Esophagus (tissue), 2 donors: Measurements from ENCODE around the gene RASL11B. TPM values are rescaled to one million over a fixed set of nuclear protein-coding genes. Genes with fewer than 3 reads are reported as not detected.

Experiments
- H3K27ac ChIP-seq, 2 donors: one replicate each; pipeline ENCODE4 v1.5.1; 2013; ENCODE audit warnings: low read depth in 2 of 2, mild to moderate bottlenecking in 2 of 2, inconsistent platforms in 1 of 2, low read length in 1 of 2, moderate library complexity in 1 of 2
- H3K27me3 ChIP-seq, 2 donors: one replicate each; pipeline ENCODE4 v1.6.1; 2013; ENCODE audit warnings: low read length in 2 of 2, control low read depth in 1 of 2, mild to moderate bottlenecking in 1 of 2; ENCODE audit not compliant: insufficient read depth in 2 of 2, control insufficient read depth in 1 of 2
- H3K36me3 ChIP-seq, 2 donors: one replicate each; pipeline ENCODE4 v1.6.1; 2013; ENCODE audit warnings: low read length in 1 of 2; ENCODE audit not compliant: control insufficient read depth in 2 of 2, insufficient read depth in 2 of 2
- H3K4me1 ChIP-seq, 2 donors: one replicate each; pipeline ENCODE4 v1.6.1; 2013; ENCODE audit warnings: low read length in 1 of 2; ENCODE audit not compliant: control insufficient read depth in 2 of 2, insufficient read depth in 2 of 2
- H3K4me3 ChIP-seq, 2 donors: one replicate each; pipeline ENCODE4 v1.5.1; 2013; ENCODE audit warnings: low read length in 2 of 2, mild to moderate bottlenecking in 2 of 2, low read depth in 1 of 2, moderate library complexity in 1 of 2
- H3K9me3 ChIP-seq, 2 donors: one replicate each; pipeline ENCODE4 v1.6.1; 2013; ENCODE audit warnings: mild to moderate bottlenecking in 2 of 2, low read depth in 1 of 2, low read length in 1 of 2, moderate library complexity in 1 of 2; ENCODE audit not compliant: control insufficient read depth in 2 of 2, insufficient read depth in 1 of 2
- WGBS, 2 donors: extraction: QIAGEN DNeasy Blood & Tissue Kit; methylation state at CpG; one replicate each; pipeline ENCODE4 v1.1.7; 2013; 5-methylcytosine and 5-hydroxymethylcytosine counted together
- polyA plus RNA-seq, 2 donors: library from polyadenylated mRNA; stranded (reverse); fragments of 200-250 nt; gene quantifications; one replicate each; pipeline ENCODE4 v1.2.3, GENCODE V29; 2013
- donor health status: healthy with polysubstance abuse.
- donor health status: Bipolar disorder and iron deficiency.

Gene RASL11B
- polyA plus RNA-seq, 2 donors, result 0.39 TPM

- H3K27me3 ChIP-seq, result no peaks in the 10 kb centered on the region
- H3K9me3 ChIP-seq, result no peaks in the 10 kb centered on the region
- no peak overlapping the region for H3K4me3 ChIP-seq
- no peaks in the 10 kb centered on the region for H3K36me3 ChIP-seq
- no peak overlapping the region for H3K27ac ChIP-seq
- 91 to 100% methylated on average over 1 of the region's 1 CpG for WGBS, 2 donors
- no peaks in the 10 kb centered on the region for H3K4me1 ChIP-seq
Measured at GRCh38 chr4:52880994-52881393, 18.9 kb downstream of the RASL11B start.

GRCh38 chr4:52883183-52883621, 21.1 kb downstream of the RASL11B start:
- no peak overlapping the region for H3K27ac ChIP-seq
- H3K4me1 ChIP-seq, result no peaks in the 10 kb centered on the region
- H3K36me3 ChIP-seq, result no peaks in the 10 kb centered on the region
- H3K9me3 ChIP-seq, result no peaks in the 10 kb centered on the region
- H3K27me3 ChIP-seq, result no peaks in the 10 kb centered on the region
- WGBS, 2 donors, result 81 to 82% methylated on average over 4 of the region's 4 CpGs
- no peak overlapping the region for H3K4me3 ChIP-seq

DNA sequence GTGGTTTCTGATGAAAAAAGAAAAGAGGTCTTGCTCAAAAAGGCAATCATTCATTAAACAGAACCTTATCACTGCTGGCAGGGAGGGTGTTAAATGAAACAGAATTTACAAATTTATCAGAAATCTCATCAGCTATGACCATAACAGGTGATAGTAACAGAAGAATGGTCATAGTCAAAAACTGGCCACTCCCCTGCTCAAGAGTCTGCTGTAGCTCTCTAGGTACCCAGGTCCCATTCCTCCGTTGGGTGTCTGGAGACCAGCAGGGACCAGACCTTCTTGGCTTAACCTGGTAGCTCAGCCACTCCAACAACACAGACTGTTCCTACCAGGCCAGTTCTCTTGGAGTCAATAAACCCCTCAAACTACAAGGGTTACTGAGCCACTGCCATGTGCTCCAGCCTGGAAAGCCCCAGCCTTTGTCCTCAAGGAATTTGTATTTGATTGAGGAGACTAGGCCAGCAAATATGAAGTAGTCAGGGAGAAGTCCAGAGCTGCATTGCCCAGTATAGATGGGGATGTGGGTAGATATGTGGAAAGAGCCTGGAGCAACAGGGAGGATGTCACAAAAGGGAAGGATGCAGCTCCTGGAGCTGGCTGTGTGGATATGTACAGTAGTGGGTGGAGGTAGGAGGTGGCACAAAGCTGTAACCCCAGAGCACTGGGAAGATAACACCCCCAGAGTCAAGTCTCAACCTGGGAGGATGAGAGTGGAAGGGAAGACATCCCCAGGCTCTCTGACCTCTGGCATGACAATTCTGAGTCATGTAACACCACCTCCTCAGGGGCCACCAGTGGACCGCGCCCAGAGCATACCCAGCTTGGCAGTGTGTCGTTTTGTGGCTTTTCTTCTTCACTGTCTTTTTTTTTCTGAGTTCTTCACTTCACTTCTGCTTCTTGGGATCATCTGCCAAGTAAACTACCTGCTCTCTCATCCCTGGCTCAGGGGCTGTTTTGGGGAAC, 21.9 kb downstream of the RASL11B start:
- no peak overlapping the region for H3K4me3 ChIP-seq
- H3K36me3 ChIP-seq, result no peaks in the 10 kb centered on the region
- 72 to 84% methylated on average over 2 to 4 of the region's 4 CpGs for WGBS, 2 donors
- no peaks in the 10 kb centered on the region for H3K27me3 ChIP-seq
- H3K4me1 ChIP-seq, result no peaks in the 10 kb centered on the region
- H3K9me3 ChIP-seq, result no peaks in the 10 kb centered on the region
- H3K27ac ChIP-seq, result no peak overlapping the region

DNA sequence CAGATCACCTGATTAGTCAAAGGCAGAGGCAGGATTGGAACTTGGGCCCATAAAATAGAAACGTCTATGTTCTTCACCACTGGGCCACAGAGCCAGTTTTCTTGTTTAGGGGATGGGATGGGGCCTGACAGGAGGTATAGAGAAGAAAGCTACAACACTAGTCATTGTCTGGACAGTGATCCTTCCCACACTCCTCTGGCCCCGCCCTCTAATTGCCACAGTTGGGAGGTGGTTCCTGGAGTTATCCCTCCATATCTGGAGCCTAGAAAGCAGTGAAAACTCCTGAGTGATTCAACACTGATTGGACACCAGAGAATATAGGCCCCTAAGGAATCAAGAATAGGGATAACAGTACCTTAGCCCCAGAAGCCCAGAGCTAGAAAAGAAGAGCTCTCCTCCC, 22.9 kb downstream of the RASL11B start:
- Histone ChIP-seq H3K9me3 (no peaks in the 10 kb centered on the region), H3K27me3 (no peaks in the 10 kb centered on the region), H3K4me1 (no peaks in the 10 kb centered on the region), H3K27ac (no peak overlapping the region), H3K36me3 (no peaks in the 10 kb centered on the region), H3K4me3 (no peak overlapping the region)
- 91 to 92% methylated on average over 2 of the region's 2 CpGs for WGBS, 2 donors

DNA sequence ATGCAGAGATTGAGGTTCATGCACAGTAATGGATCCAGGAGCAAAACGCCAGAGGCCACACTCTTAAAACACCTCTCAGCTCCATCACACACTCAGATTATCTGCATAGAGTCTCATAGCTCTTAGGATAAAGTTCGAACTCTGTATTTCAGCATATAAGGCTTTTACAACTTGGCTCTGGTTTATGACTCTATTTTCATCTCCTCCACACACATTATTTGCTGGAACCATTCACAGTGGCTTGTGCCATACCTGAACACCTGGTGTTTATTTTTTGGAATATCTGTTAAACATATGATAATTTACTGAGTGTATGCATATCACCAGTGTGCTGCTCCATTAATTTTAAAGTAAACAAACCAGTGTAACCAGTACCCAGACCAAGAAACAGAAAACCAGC, 27.2 kb downstream of the RASL11B start:
- peaks cover 0 to 2% of the 10 kb centered on the region in 2 donors for H3K4me1 ChIP-seq
- H3K36me3 ChIP-seq, result no peaks in the 10 kb centered on the region
- no peak overlapping the region for H3K27ac ChIP-seq
- 87 to 90% methylated on average over 2 of the region's 2 CpGs for WGBS, 2 donors
- no peaks in the 10 kb centered on the region for H3K9me3 ChIP-seq
- no peak overlapping the region for H3K4me3 ChIP-seq
- no peaks in the 10 kb centered on the region for H3K27me3 ChIP-seq

- Histone ChIP-seq H3K9me3 (no peaks in the 10 kb centered on the region), H3K27ac (no peak overlapping the region), H3K4me1 (peaks cover 0 to 2% of the 10 kb centered on the region in 2 donors), H3K4me3 (no peak overlapping the region), H3K36me3 (no peaks in the 10 kb centered on the region), H3K27me3 (no peaks in the 10 kb centered on the region)
- 45 to 59% methylated on average over 2 of the region's 2 CpGs for WGBS, 2 donors
Measured at GRCh38 chr4:52889778-52890520, 27.8 kb downstream of the RASL11B start.

- H3K27me3 ChIP-seq, result no peaks in the 10 kb centered on the region
- H3K36me3 ChIP-seq, result no peaks in the 10 kb centered on the region
- WGBS, 2 donors, result 63 to 71% methylated on average over 1 of the region's 1 CpG
- H3K4me3 ChIP-seq, result no peak overlapping the region
- no peak overlapping the region for H3K27ac ChIP-seq
- H3K4me1 ChIP-seq, result peaks cover 0 to 2% of the 10 kb centered on the region in 2 donors
- no peaks in the 10 kb centered on the region for H3K9me3 ChIP-seq
Measured at GRCh38 chr4:52890521-52890791, 28.3 kb downstream of the RASL11B start.

- Histone ChIP-seq H3K9me3 (no peaks in the 10 kb centered on the region), H3K4me1 (peaks cover 0 to 2% of the 10 kb centered on the region in 2 donors), H3K27ac (no peak overlapping the region), H3K36me3 (no peaks in the 10 kb centered on the region), H3K27me3 (no peaks in the 10 kb centered on the region), H3K4me3 (no peak overlapping the region)
- 85 to 94% methylated on average over 1 of the region's 1 CpG for whole genome bisulfite sequencing, 2 donors
Measured at GRCh38 chr4:52891743-52892142, 29.6 kb downstream of the RASL11B start.

DNA sequence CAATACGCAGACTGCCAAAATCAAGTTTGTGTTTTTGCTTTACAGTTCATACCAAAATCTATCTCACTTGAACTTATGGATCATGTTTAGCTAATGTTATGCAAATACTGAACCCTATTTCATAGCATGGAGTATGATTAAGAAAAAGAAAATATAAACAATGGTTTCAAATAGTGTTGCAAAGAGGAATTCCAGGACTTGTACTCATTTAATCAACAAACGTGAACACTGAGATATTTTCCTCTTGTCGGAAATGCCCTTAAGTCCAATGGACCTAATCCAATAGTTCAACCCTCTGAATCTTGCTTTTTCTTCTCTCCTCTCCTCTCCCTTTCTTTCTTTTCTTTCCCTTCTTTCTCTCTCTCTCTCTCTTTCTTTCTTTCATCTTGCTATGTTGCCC, 30.8 kb downstream of the RASL11B start:
- H3K4me1 ChIP-seq, result peaks cover 0 to 2% of the 10 kb centered on the region in 2 donors
- no peaks in the 10 kb centered on the region for H3K9me3 ChIP-seq
- H3K27me3 ChIP-seq, result no peaks in the 10 kb centered on the region
- H3K27ac ChIP-seq, result no peak overlapping the region
- H3K4me3 ChIP-seq, result no peak overlapping the region
- no peaks in the 10 kb centered on the region for H3K36me3 ChIP-seq
- WGBS, 2 donors, result 72 to 78% methylated on average over 3 of the region's 3 CpGs
